Activated naive CD4-positive, alpha-beta T cell treated with anti-CD3 and anti-CD28 coated beads, Interleukin-2, amount 50 U/mL, for 72 hours (primary cell): ENCODE data around the gene PSD2. TPM values are rescaled to one million over a fixed set of nuclear protein-coding genes. Genes with fewer than 3 reads are reported as not detected.
A peak's percentile ranks its signal among the peaks of the same experiment; 100 is the strongest.

Source experiments
- ATAC-seq, 2 donors: fragments of 150-1000 bp; cut with Tn5 transposase; 2 replicates each; pipeline ENCODE4 v1.10.0; 2021; ENCODE audit warnings: mild to moderate bottlenecking in 2 of 2, moderate library complexity in 2 of 2
- DNase-seq, 2 donors: peaks; one replicate each; pipeline ENCODE4 v3.0.0; 2021 to 2022; ENCODE audit warnings: low spot score in 2 of 2
- H3K27ac Mint-ChIP-seq, 2 donors: one replicate each; pipeline ENCODE4 v1.8.0; 2022; ENCODE audit warnings: mild to moderate bottlenecking in 2 of 2, mixed read lengths in 2 of 2
- H3K36me3 Mint-ChIP-seq, 2 donors: one replicate each; pipeline ENCODE4 v1.8.0; 2022; ENCODE audit warnings: mixed read lengths in 2 of 2
- H3K9me3 Mint-ChIP-seq, 2 donors: one replicate each; pipeline ENCODE4 v1.8.0; 2022; ENCODE audit warnings: mixed read lengths in 2 of 2
- total RNA-seq, 2 donors: library from RNA; stranded (reverse); gene quantifications; one replicate each; pipeline ENCODE4 v1.2.3, GENCODE V29; 2022

Gene PSD2
- total RNA-seq, 2 donors from 2014 or later = not detected

DNA sequence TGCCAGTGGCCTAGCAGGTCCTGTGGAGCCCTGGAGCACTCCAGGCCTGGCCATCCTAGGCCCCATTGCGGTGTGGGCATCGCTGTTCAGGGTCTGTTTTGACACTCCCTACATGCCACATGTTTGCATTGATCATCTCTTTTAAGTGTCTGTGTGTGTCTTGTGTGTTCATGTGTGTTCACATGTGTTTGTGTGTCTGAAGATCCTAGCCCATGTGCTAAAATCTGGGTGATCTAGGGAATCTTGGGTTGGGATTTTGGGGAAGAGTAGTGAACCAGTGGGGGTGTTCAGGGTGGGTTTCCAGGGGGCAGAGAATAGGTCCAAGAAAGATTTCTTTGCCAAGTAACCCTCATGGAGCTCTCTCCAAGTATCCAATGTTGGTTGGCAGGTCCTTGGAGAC, 8.4 kb downstream of the PSD2 start:
- H3K36me3 Mint-ChIP-seq = no peaks in the 10 kb centered on the region
- no peaks in the 10 kb centered on the region for H3K9me3 Mint-ChIP-seq
- DNase-seq (no peak), ATAC-seq (no peak)
- H3K27ac Mint-ChIP-seq = no peak overlapping the region

GRCh38 chr5:139804800-139805397, 9.3 kb downstream of the PSD2 start:
- DNase-seq (no peak), ATAC-seq (no peak)
- Mint-ChIP-seq H3K27ac (no peak overlapping the region), H3K36me3 (no peaks in the 10 kb centered on the region), H3K9me3 (no peaks in the 10 kb centered on the region)

- DNase-seq = no peak
- H3K9me3 Mint-ChIP-seq = no peaks in the 10 kb centered on the region
- no peak for ATAC-seq
- H3K36me3 Mint-ChIP-seq = no peaks in the 10 kb centered on the region
- peak overlapping the region in 1 of 2 donors; percentile 9 for H3K27ac Mint-ChIP-seq
Observed at GRCh38 chr5:139805545-139805944, 9.9 kb downstream of the PSD2 start.

DNA sequence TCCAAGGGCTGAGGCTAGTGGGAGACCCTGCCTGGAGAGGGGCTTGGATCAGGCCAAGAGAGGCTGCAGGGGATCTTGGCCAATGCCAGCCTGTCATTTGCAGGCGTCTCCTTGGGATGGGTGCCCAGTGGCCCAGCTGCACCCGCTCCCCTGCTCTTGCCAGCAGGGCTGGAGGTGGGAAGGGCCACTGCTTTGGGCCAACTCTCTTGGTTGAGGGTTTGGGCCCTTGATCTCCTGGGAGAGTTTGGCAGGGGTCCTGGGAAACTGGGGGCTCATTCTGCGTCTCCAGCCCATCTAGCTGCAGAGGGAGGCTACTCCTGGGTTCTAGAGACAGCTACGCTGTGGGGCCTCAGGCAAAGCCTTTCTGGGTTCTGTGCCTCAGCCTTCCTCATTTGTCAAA, 10.5 kb downstream of the PSD2 start:
- Mint-ChIP-seq H3K36me3 (no peaks in the 10 kb centered on the region), H3K27ac (no peak overlapping the region), H3K9me3 (no peaks in the 10 kb centered on the region)
- no peak for DNase-seq
- no peak for ATAC-seq

DNA sequence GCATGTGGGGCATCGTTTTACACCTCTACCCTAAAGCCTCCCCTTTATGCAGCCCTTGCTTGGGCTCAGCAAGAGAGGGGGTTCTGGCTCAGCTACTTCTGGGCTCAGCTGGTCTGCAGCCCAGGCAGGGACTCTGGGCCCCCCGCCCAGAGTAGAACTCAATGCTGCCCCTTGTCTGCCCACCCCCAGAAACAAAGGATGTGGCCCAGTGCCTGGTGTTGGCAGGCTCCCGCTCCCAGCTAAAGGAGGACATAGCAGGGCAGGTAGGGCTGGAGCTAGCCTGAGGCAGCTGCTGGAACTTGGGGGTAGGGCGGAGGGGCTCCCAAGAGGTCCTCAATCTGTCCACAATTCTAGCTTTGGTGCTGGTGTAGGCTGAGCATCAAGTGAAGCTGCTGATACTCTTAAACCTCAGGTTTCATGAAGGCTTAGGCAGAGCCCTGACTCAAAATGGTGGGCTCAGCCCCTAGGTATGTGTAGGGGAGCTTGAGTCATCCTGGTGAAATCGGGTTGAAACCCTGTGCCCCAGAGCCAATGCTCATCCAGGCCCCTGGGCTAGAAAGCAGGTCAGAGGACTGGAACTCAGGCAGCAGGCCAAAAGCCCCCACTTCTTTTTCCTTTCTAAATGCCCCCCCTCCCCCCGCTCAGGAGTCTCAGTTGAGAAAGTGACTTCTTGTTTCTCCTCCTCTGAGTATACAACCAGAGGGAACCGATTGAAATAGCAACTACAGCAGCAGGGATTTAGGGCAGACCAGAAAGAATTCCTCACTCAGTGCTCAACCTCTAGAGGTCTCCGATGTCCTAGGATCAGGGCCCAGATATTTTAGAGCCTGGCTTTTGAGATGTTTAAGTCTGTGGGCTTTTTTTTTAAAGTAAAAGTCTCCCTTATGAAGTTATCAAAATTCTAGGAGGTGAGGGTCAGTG, 11.4 kb downstream of the PSD2 start:
- no peak for DNase-seq
- Mint-ChIP-seq H3K27ac (no peak overlapping the region), H3K36me3 (no peaks in the 10 kb centered on the region), H3K9me3 (no peaks in the 10 kb centered on the region)
- peak in 1 of 2 donors; percentile 38 for ATAC-seq

- DNase-seq (no peak), ATAC-seq (no peak)
- H3K9me3 Mint-ChIP-seq = no peaks in the 10 kb centered on the region
- no peak overlapping the region for H3K27ac Mint-ChIP-seq
- H3K36me3 Mint-ChIP-seq = no peaks in the 10 kb centered on the region
Observed at GRCh38 chr5:139807647-139808030, 12.0 kb downstream of the PSD2 start.

GRCh38 chr5:139808481-139809330, 13.1 kb downstream of the PSD2 start:
- no peaks in the 10 kb centered on the region for H3K36me3 Mint-ChIP-seq
- no peak overlapping the region for H3K27ac Mint-ChIP-seq
- no peaks in the 10 kb centered on the region for H3K9me3 Mint-ChIP-seq
- ATAC-seq (peak in 1 of 2 donors; percentile 71), DNase-seq (peak in 1 of 2 donors; percentile 62)

- H3K27ac Mint-ChIP-seq = no peak overlapping the region
- no peaks in the 10 kb centered on the region for H3K36me3 Mint-ChIP-seq
- DNase-seq (no peak), ATAC-seq (no peak)
- H3K9me3 Mint-ChIP-seq = no peaks in the 10 kb centered on the region
Observed at GRCh38 chr5:139809331-139809810, 13.8 kb downstream of the PSD2 start.

DNA sequence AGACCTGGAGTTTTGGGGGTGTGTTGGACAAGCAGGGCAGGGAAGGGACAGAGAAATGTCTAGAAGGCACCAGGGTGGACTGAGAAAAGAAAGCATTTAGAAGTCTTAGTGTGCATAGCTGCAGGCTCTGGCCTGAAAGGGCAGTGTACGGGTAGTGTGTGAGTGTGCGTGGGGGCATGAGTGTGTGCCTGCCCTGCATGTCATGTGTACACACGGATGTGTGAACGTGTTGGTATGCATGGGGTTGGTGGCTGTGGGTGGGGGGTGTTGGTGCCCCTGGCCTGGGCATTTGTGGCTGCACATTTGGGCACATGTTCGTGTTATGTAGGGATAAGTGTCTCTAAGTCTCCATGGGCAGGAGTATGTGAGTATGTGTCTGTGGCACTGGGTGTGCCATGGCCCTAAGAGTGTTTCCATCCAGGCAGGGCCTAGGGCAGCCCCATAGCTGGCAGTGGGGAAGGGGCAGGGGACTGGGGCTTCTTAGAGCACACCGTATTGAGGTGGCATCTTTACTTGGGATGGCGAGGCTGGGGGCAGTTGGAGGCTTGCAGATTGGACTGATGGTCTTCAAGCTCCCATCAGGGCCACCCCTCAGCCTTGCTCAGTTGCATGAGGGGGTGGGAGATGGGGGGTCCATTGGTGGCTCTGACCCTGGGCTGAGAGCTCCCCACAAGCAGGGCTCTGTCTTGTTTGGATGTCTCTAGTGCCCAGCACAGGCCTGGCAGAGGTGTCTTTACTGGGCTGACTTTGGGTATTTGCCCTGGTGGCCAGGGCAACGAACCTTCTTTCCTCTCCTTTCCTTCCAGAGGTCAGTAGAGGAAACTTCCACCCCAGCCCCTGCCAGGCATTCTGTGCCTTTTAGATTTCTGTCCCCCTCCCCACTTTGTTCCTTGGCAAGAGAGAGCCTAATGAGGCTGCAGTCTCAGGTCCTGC, 15.0 kb downstream of the PSD2 start:
- no peaks in the 10 kb centered on the region for H3K9me3 Mint-ChIP-seq
- no peaks in the 10 kb centered on the region for H3K36me3 Mint-ChIP-seq
- no peak for ATAC-seq
- no peak for DNase-seq
- no peak overlapping the region for H3K27ac Mint-ChIP-seq

DNA sequence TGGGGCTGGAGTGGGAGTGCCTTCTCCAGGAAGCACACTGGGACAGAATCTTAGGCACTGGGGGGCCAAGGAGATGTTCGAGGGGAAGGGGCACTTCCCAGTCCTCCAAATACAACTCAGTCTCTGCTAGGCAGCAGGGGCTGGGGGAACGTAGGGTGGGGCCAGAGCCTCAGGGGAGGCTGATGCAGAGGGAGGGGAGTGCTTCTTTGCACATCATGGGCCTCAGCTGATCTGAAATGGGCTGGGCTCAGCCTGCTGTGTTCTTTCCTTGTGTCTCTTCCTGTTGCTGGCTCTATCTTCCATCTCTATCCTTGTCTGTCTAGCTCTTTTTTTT, 15.6 kb downstream of the PSD2 start:
- no peak for ATAC-seq
- H3K36me3 Mint-ChIP-seq = no peaks in the 10 kb centered on the region
- H3K27ac Mint-ChIP-seq = no peak overlapping the region
- no peaks in the 10 kb centered on the region for H3K9me3 Mint-ChIP-seq
- DNase-seq = no peak

- peak overlapping the region in 1 of 2 donors; percentile 30 for H3K27ac Mint-ChIP-seq
- no peaks in the 10 kb centered on the region for H3K36me3 Mint-ChIP-seq
- no peak for ATAC-seq
- H3K9me3 Mint-ChIP-seq = no peaks in the 10 kb centered on the region
- no peak for DNase-seq
Observed at GRCh38 chr5:139812323-139812722, 16.7 kb downstream of the PSD2 start.

GRCh38 chr5:139812836-139813805, 17.5 kb downstream of the PSD2 start:
- Mint-ChIP-seq H3K9me3 (no peaks in the 10 kb centered on the region), H3K27ac (no peak overlapping the region), H3K36me3 (no peaks in the 10 kb centered on the region)
- DNase-seq = no peak
- no peak for ATAC-seq

DNA sequence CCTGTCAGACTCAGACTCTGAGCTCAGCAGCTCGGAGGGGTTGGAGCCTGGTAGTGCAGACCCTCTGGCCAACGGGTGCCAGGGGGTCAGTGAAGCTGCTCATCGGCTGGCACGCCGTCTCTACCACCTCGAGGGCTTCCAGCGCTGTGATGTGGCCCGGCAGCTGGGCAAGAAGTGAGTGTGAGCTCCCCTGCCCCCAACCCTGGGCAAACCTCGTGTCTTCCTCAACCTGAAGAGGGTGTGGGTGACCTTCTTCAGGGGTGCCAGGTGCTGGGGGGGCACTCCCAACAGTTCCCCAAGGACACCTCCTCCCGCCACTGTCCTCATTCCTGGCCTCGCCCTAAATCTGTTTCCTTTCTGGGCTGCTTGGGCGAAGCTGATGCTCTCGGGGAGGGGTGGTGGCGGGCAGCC, 18.6 kb downstream of the PSD2 start:
- DNase-seq (no peak), ATAC-seq (no peak)
- Mint-ChIP-seq H3K36me3 (peaks cover 4 to 6% of the 10 kb centered on the region in 2 donors), H3K9me3 (peaks cover 6 to 7% of the 10 kb centered on the region in 2 donors), H3K27ac (no peak overlapping the region)

DNA sequence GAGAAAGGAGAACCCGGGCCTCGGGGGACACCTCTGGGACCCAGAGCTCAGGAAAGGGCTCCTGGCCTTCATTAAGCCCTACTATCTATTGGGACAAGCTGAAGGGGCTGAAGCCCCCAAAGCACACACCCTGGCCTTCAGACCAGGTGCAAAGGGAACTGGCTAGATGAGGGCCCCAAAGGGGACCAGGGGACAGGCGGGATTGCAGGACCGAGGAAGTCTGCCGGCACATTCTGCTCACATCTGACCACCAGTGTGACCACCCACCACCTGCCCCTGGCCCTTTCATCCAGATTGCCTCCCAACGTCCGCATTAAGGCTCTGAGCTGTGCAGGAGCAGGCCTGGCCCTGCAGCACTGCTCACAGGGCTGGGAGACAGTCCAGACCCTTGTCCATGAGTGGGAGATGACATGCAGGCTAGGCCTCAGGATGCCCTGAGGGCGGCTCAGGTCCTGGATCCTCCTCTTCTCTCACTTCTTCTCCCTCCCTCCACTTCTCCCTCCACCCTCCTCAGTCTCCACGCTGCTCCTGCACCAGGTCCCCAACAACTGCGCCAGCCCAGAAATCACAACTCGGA, 19.2 kb downstream of the PSD2 start:
- no peak overlapping the region for H3K27ac Mint-ChIP-seq
- DNase-seq (no peak), ATAC-seq (no peak)
- peaks cover 6 to 9% of the 10 kb centered on the region in 2 donors for H3K36me3 Mint-ChIP-seq
- peaks cover 6 to 12% of the 10 kb centered on the region in 2 donors for H3K9me3 Mint-ChIP-seq

DNA sequence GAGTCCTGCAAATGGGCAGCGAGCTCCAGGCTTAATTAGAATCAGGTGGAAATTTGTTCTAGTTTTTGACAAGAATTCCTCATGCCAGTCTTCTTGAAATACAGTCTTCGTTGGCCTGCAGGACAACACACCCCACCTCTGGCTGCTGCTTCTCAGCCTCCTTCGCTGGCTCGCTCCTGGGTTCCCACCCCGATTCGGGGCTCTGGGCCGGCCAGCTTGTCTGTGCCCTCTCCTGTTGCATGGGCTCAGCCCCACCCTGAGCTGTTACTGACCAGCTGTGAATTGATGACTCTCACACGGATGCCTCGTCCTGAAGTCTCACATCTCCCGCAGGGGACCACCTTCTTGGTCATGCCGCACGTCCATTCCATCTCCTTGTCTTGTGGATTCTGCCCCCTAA, 21.0 kb downstream of the PSD2 start:
- H3K27ac Mint-ChIP-seq = no peak overlapping the region
- DNase-seq (no peak), ATAC-seq (no peak)
- H3K9me3 Mint-ChIP-seq = peaks cover 6 to 13% of the 10 kb centered on the region in 2 donors
- peaks cover 6 to 9% of the 10 kb centered on the region in 2 donors for H3K36me3 Mint-ChIP-seq
